Measurements from ENCODE around the gene SMO. TPM values are rescaled to one million over a fixed set of nuclear protein-coding genes. Genes with fewer than 3 reads are reported as not detected.

Gene SMO
- total RNA-seq, 1 experiment from 2014 or later, result 15.7 TPM

GRCh38 chr7:129224251-129225205, 36.1 kb downstream of the SMO start, which contains the start of gene AHCYL2:
Gene AHCYL2 (plus strand): TSS chr7:129225030.
- no peaks in the 10 kb centered on the region for H3F3A ChIP-seq (ENCODE audit: low read length, unreplicated experiment)
- no TSS peak for BruUV-seq (replicated peaks)
- peak within 1 kb of the TSS; percentile 82 for H3K4me3 ChIP-seq (ENCODE audit: low read length)
- H3K27ac ChIP-seq (ENCODE audit: low read length), result peak within 1 kb of the TSS; percentile 67
- TF ChIP-seq EZH2 (IDR thresholded peaks at IDR 0.05; ENCODE audit: low read length, unreplicated experiment) (no peak), CTCF (conservative IDR thresholded peaks at IDR 0.05; ENCODE audit: low read depth, low read length) (no peak), EZH2phosphoT487 (IDR thresholded peaks at IDR 0.05; ENCODE audit: borderline replicate concordance, low read length) (no peak)
- H3K9me2 ChIP-seq (replicated peaks; ENCODE audit: low read length), result no peaks in the 10 kb centered on the region
- H3K4me2 ChIP-seq (ENCODE audit: low read length), result peak within 1 kb of the TSS; percentile 98
- peak; percentile 95 for DNase-seq
- no peaks in the 10 kb centered on the region for H4K20me1 ChIP-seq (ENCODE audit: low read length)
- ChIA-PET POLR2A (ENCODE audit: unreplicated experiment) (interaction anchor here (0.5 to 0.7 kb wide), 3 partner anchors 74 to 159 kb away, joined by 3 to 9 read pairs (median 4); no protein-coding TSS in a partner anchor), CTCF (interaction anchor here (0.7 kb wide), 2 partner anchors 61 to 143 kb away, joined by 4 to 5 read pairs; no protein-coding TSS in a partner anchor)
- H3K4me1 ChIP-seq (ENCODE audit: insufficient read depth, low read length), result peaks cover 20% of the 10 kb centered on the region
- peak within 1 kb of the TSS; percentile 74 for H3K9ac ChIP-seq (ENCODE audit: low read length)
- peak; percentile 90 for ATAC-seq
- no peaks in the 10 kb centered on the region for H3K9me3 ChIP-seq (ENCODE audit: low read length)
- no peaks in the 10 kb centered on the region for H3K36me3 ChIP-seq (ENCODE audit: low read depth, low read length)
- intact Hi-C loops (cut with micrococcal nuclease), result loop anchor here (1.0 kb wide), 1 partner anchor 144 kb away; no protein-coding TSS in a partner anchor
- peak within 1 kb of the TSS; percentile 100 for H2AFZ ChIP-seq (ENCODE audit: low read length)
- H3K27me3 ChIP-seq (ENCODE audit: low read length), result no peaks in the 10 kb centered on the region
- peaks cover 35% of the 10 kb centered on the region for H3K79me2 ChIP-seq (ENCODE audit: low read length)

GRCh38 chr7:129225206-129225930, 36.9 kb downstream of the SMO start:
- peak; percentile 41 for DNase-seq
- Histone ChIP-seq H3K4me2 (ENCODE audit: low read length) (peak overlapping the region; percentile 83), H4K20me1 (ENCODE audit: low read length) (no peaks in the 10 kb centered on the region), H3K27me3 (ENCODE audit: low read length) (no peaks in the 10 kb centered on the region), H3K4me1 (ENCODE audit: insufficient read depth, low read length) (peaks cover 22% of the 10 kb centered on the region), H3K9me3 (ENCODE audit: low read length) (no peaks in the 10 kb centered on the region), H3K4me3 (ENCODE audit: low read length) (peak overlapping the region; percentile 82), H3K9ac (ENCODE audit: low read length) (peak overlapping the region; percentile 63), H2AFZ (ENCODE audit: low read length) (peak overlapping the region; percentile 94), H3K27ac (ENCODE audit: low read length) (no peak overlapping the region), H3F3A (ENCODE audit: low read length, unreplicated experiment) (no peaks in the 10 kb centered on the region), H3K9me2 (replicated peaks; ENCODE audit: low read length) (no peaks in the 10 kb centered on the region), H3K36me3 (ENCODE audit: low read depth, low read length) (no peaks in the 10 kb centered on the region), H3K79me2 (ENCODE audit: low read length) (peaks cover 35% of the 10 kb centered on the region)
- TF ChIP-seq EZH2 (IDR thresholded peaks at IDR 0.05; ENCODE audit: low read length, unreplicated experiment), result no peak
- TF ChIP-seq CTCF (conservative IDR thresholded peaks at IDR 0.05; ENCODE audit: low read depth, low read length), result no peak
- no peak for TF ChIP-seq EZH2phosphoT487 (IDR thresholded peaks at IDR 0.05; ENCODE audit: borderline replicate concordance, low read length)
- CTCF ChIA-PET, result interaction anchor here (0.7 kb wide), 2 partner anchors 62 to 142 kb away, joined by 4 to 5 read pairs; no protein-coding TSS in a partner anchor
- intact Hi-C loops (cut with micrococcal nuclease), result no loop called here
- peak; percentile 57 for ATAC-seq
- no TSS peak for BruUV-seq (replicated peaks)
- POLR2A ChIA-PET (ENCODE audit: unreplicated experiment), result interaction anchor here (0.5 to 0.7 kb wide), 3 partner anchors 73 to 159 kb away, joined by 3 to 9 read pairs (median 4); no protein-coding TSS in a partner anchor
